GM20431 (cell line): ENCODE results near the gene FOXE3.

Experiments used
- in situ Hi-C: fragments of 300-500 bp; cut with MseI, MboI; formaldehyde crosslinking; loops from one replicate; pipeline ENCODE4 v1.15.0; 2020; ENCODE audit warnings: low sequenced_read_pairs; ENCODE audit not compliant: unreplicated experiment

Gene FOXE3

DNA sequence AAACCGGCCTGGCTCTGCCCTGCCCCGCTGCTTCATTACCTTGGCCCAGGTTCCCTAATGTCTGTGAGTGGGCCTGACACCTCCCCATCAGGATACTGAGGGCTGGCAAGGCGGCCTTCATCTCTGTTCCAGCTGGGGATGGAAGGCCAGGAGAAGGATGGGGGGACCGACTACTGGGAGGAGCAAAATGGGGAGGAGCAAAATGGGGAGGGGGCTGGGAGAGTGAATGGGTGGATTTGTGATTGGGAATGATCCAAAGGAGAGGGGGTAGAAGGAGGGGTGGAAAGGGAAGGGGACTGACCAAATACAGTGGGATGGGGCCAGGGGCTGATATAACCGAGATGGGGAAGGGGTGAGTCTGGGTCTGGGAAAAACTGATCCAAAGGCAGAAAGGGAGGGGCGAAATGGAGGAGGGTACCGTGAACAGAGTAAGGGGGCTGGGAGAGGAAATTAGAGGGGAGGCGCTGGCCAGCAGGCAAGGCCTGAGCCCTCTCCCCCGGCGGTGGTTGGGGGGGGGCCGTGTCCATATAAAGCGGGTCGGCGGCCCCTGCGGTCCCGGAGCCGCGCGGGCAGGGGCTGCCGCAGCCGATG, at the start of gene FOXE3:
Gene FOXE3, plus strand, starts transcription at position 558 of the 591 bp plus-strand sequence. Its CDS starts 31 bp downstream, at position 589.
- in situ Hi-C loops: no loop called here

DNA sequence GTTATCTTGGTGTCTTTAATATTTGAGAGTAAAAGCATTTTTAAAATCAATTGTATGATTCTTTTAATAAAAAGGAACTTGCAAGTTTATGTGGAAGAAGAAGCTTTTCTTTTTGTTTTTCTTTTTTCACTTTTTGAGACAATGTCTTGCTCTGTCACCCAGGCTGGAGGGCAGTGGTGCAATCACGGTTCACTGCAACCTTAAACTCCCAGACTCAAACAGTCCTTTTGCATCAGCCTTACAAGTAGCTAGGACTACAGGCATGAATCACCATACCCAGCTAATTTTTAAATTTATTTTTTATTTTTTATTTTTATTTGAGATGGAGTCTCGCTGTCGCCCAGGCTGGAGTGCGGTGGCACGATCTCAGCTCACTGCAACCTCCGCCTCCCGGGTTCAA, 48.4 kb upstream of the FOXE3 start:
- in situ Hi-C loops: no loop called here

- in situ Hi-C loops: no loop called here
These were observed 45.0 kb upstream of the FOXE3 start for GRCh38 chr1:47371016-47371517.

DNA sequence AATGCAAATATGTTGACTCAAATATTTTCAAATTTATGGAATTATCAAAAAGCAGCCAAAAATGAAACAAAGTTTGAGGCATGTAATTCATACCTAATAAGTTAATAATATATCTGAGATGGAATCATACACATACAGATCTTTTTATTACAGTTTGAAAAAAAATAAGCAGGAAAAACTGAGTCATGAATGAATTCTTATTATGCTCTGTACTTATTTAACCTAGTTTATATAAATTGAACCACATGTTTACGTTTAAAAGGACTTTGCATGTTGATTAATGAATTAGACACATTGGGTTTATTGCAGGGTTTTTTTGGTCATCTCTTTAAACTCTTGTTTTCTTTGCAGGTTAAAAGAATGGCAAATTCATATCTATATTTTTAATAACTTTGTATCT, 41.6 kb upstream of the FOXE3 start:
- in situ Hi-C loops: no loop called here

DNA sequence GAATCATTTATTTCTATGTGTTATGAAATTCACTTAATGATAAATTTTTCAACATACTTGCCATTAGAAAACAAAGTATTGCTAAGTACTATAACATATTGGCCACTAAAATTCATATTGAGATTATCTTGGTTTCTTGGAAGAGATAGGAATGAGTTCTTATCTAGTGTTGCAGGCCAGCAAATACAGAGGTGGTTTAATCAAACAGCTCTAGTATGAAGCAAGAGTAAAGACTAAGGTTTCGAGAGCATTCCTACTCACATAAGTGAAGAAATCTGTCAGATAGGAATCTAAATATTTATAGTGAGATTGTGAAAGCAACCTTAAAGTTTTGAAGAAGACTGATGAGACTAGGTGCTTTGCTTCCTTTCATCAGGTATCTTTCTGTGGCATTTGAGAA, 37.9 kb upstream of the FOXE3 start:
- in situ Hi-C loops: no loop called here

- in situ Hi-C loops: no loop called here
These were observed 35.4 kb upstream of the FOXE3 start for GRCh38 chr1:47380699-47381098.

- in situ Hi-C loops: no loop called here
These were observed 33.6 kb upstream of the FOXE3 start for GRCh38 chr1:47382399-47382983.

GRCh38 chr1:47384083-47384482, 32.0 kb upstream of the FOXE3 start:
- in situ Hi-C loops: no loop called here

DNA sequence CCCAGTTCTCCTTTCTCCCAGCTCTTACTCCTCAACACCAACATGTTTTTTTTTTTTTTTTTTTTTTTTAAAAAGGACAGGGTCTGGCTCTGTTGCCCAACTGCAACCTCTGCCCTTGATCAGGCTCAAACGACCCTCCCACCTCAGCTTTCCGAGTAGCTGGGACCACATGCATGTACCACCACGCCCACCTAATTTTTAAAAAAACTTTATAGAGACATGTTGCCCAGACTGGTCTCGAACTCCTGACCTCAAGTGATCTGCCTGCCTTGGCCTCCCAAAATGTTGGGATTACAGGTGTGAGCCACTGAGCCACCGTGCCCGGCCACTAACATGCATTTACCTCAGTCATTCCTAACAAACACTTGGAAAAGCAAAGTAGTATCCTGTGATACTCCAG, 31.1 kb upstream of the FOXE3 start:
- in situ Hi-C loops: no loop called here

DNA sequence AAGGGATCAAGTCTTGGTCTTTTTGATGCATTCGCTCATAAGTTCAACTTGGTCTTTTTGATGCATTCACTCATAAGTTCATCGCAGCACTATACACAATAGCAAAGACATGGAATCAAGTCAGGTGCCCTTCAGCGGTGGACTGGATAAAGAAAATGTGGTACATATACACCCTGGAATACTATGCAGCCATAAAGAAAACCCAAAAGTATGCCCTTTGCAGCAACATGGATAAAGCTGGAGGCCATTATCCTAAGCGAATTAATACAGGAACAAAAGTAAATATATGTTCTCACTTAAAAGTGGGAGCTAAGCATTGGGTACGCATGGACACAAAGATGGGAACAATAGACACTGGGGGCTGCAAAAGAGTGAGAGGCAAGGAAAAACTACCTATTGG, 29.8 kb upstream of the FOXE3 start:
- in situ Hi-C loops: no loop called here

DNA sequence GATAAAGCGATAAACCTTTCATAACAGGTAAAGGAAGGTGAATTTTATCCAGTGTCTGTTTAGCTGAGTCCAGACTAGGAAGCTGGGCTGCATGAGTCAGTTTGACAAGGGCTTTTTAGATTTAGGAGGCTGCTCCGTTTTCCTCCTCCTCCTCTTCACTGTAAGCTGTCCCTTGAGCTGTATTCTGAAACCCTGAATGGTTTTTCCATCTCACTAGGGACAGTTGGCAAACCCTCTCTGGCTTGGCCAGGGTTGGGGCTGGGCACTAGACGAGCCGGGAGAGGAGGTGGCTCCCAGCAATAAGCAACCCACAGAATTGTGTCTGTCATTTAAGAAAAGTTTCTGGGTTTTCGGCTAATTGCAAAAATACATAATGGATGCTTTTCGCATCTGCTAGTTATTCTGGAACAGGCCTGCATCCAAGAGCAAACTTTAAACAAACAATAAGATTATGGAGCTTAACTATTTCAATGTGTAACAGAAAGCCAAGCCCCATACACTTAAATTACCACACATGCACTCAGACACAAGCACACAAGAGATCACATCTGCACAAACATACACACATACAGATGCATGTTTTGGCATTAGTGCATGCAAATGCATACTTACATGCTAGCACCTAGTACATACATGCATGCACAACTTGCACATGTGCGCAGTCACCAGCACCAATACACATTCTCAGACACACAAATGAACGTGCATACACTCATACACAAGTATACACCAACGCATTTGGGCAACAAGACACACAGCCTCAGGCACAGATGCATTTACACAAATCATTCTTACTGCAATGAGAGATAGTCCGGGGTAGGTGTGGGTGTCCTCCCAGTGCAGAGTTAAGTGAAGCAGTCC, 27.8 kb upstream of the FOXE3 start:
- in situ Hi-C loops: no loop called here

GRCh38 chr1:47388891-47389238, 27.2 kb upstream of the FOXE3 start:
- in situ Hi-C loops: no loop called here

DNA sequence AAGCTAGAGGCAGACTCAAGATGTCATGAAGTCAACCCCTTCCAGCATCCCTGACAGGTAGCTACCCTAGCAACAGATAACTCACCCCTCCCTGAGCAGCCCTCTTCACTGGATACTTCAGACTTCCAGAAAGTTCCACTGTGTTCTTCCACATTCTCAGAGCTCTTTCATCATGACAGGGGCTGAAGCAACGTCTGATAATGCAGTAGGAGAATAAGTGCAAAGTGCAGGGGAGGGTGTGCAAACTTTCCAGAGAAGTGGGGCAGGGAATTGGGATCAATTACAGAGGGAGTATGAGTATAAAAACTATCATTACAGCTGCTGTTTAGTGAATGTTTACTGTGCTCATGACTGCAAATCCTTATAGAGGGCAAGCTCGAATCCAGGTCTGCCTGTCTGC, 26.4 kb upstream of the FOXE3 start:
- in situ Hi-C loops: no loop called here

GRCh38 chr1:47390843-47391242, 25.2 kb upstream of the FOXE3 start:
- in situ Hi-C loops: no loop called here

DNA sequence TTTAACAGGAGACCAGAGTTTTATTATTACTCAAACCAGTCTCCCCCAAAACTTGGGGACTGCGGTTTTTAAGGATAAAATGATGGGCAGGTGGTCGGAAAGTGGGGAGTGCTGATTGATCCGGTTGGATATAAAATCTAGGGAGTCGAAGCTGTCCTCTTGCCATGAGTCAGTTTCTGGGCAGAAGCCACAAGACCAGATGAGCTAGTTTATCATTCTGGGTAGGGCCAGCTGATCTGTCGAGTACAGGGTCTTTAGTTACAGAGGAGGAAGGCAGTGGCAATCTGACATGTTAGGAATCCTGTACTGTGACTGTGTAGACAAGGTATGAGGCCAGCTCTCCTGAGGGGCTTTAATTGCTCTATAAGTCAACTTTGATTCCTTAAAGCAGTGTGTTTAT, 22.9 kb upstream of the FOXE3 start:
- in situ Hi-C loops: no loop called here

DNA sequence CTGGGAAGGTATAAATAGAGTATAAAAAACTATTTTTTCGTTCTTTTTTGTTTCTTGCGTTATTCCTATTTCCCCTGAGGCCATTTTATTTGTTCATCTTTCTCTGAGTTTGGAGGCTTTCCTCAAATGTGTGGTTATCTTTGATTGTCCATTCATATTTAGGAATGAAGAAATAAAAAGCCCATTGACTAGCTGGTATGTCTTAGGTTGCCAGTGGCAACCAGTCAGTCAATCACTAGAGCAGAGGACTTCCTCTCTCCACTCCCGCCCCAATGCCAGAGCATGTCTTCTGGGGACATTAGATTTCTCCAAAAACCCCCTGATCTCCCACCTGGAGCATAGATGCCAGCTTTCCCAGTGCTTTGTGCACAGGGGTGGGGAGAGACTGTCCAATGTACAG, 20.7 kb upstream of the FOXE3 start:
- in situ Hi-C loops: no loop called here

- in situ Hi-C loops: no loop called here
These were observed 19.4 kb upstream of the FOXE3 start for GRCh38 chr1:47396671-47397196.

DNA sequence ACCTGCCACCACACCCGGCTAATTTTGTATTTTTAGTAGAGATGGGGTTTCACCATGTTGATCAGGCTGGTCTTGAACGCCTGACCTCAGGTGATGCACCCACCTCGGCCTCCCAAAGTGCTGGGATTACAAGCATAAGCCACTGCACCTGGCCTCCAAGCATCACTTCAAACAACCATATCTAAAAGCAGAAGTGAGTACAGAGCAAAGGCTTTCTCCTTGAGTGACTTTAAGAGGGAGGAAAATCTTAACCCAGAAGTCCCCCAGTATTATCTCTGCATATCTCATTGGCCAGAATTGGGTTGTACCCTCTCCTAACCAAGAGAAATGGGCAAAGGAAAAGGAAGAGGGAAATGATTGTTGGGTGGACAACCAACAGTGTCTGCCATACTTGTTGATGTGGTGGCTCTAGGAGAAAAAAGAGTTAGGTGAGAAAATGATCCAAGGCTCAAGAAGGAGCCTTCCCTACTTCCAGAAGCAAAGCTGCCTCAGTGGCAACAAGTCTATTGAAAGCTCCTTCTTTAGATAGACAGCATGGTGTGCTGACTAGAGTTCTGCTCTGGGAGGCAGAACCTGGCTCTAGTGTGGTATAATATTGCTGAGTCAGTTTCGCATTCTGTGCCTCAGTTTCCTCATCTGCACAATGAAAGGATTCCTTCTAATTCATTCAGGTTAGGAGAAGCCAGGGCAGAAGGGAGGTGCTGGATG, 16.8 kb upstream of the FOXE3 start:
- in situ Hi-C loops: no loop called here

DNA sequence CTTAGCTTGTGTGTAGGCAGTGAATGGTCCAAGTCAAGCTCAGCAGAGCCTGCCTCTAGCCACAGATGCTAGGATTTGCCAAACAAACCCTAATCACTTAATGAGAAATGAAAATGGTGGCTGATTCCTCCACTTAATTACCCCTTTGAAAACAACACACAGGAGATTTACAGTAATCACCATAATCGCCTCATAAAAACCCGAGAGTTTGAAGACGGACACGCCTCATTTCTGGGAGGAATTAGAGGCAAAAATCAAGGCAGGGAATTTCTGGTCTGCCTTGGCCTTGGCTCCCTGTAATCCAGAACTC, 16.3 kb upstream of the FOXE3 start:
- in situ Hi-C loops: no loop called here

DNA sequence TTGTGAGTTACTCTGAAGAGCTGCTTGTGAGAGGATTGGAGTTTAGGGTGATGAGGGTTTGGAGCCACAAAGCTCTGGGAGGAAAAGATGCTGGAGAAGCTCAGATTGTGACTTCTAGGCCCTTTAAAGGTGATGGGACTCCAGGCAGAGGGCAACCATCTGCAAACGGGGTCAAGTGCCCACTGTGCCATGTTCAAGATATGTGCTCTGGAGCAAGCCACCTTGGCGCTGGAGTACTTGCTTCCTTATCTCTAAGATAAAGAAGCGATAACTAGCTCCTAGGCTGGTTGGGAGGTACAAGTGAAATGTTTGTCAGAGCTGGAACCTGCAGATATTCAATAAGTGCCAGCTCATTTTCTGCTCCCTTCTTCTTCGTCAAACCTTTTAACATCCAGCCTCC, 14.3 kb upstream of the FOXE3 start:
- in situ Hi-C loops: no loop called here

GRCh38 chr1:47402591-47402990, 13.5 kb upstream of the FOXE3 start:
- in situ Hi-C loops: no loop called here
